ENCODE data around the gene MTA3.
"Not testable (repeated sequence)": the region's sequence is repeated elsewhere in the genome, so short reads cannot be mapped to it uniquely, and the experiment has no call there.

The MTA3 gene

GRCh38 chr2:42673989-42674579 lies 105.7 kb downstream of the MTA3 start:
- DNase-seq = no peak

DNA sequence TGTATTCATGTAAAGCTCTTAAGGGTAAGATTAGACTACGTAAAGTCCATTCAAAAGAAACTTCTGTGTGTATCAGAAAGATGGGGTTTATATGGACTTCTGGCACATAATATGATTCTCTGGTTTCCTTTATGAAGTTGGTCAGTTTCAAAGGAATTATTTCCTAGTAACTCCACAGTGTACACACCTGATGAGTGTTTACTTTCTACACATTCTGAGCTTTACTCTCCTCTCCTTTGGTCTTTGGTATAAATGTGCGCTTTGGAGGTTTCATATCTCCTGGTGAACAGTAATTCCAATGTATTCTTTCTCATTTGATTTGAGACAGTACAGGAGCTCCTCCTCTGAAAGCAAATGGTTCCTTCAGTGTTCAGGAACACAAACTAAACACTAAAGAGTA lies 107.4 kb downstream of the MTA3 start:
- no peak for DNase-seq

- no peak for DNase-seq
Observed at GRCh38 chr2:42685303-42685702, 116.9 kb downstream of the MTA3 start.

GRCh38 chr2:42693013-42693615 lies 124.7 kb downstream of the MTA3 start:
- no peak for DNase-seq

- no peak for DNase-seq
Observed at GRCh38 chr2:42693688-42694479, 125.5 kb downstream of the MTA3 start.

DNA sequence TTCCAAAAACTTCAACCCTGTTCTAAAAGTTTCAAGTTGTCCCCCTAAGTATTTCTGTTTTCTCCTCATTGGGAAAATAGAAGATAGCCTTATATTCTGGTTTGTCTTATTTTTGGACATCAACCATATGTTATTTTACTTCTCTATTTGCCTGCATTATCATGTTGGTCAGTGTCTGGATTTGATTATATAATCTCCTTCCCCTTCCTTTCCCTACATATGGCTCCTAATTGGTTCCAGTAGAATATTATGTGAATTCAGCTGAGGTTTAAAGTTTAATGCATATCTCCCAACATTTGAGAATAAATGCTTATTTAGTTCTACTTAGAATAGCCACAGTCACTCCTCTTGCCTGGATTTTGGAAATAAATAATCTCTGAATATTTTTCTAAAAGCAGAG lies 128.6 kb downstream of the MTA3 start:
- peak; percentile 12 for DNase-seq

GRCh38 chr2:42698940-42699339 lies 130.5 kb downstream of the MTA3 start:
- no peak for DNase-seq

GRCh38 chr2:42706836-42707235 lies 138.4 kb downstream of the MTA3 start:
- DNase-seq = no peak

GRCh38 chr2:42708179-42708578 lies 139.7 kb downstream of the MTA3 start:
- no peak for DNase-seq

- no peak for DNase-seq
Observed at GRCh38 chr2:42711896-42712295, 143.5 kb downstream of the MTA3 start.

DNA sequence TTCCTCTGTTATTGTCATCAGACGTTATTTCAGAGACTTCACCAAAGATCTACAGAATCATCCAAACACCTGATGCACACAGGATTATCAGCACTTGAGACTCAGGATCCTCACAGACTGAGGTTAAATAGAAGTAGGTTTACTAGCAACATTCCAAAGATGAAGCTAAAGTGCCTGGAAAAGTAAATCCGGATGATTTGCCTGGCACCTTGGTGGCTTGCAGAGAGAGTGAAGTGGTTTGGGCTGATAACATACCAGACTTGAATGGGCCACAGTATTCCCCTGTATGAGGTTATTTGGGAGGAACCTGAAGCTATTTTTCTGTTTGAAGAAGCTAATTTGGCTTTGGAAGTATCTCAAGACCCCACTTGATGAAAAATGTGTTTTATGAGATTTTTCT lies 144.5 kb downstream of the MTA3 start:
- DNase-seq = no peak

- no peak for DNase-seq
Observed at GRCh38 chr2:42713920-42714319, 145.5 kb downstream of the MTA3 start.

DNA sequence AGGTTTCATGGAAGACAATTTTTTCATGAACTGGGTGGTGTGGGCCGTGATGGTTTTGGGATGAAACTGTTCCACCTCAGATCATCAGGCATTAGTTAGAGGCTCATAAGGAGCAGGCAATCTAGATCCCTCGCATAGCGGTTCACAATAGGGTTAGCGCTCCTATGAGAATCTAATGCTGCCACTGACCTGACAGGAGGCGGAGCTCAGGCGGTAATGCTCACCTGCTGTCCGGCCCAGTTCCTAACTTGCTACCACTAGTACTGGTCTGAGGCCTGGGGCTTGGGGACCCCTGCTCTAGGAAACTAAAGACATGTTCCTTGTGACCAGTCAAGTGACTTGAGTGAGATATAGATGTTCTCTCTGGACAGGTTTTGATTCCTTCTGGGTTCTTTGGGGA lies 146.3 kb downstream of the MTA3 start:
- no peak for DNase-seq

- DNase-seq = no peak
Observed at GRCh38 chr2:42721898-42722297, 153.5 kb downstream of the MTA3 start.

DNA sequence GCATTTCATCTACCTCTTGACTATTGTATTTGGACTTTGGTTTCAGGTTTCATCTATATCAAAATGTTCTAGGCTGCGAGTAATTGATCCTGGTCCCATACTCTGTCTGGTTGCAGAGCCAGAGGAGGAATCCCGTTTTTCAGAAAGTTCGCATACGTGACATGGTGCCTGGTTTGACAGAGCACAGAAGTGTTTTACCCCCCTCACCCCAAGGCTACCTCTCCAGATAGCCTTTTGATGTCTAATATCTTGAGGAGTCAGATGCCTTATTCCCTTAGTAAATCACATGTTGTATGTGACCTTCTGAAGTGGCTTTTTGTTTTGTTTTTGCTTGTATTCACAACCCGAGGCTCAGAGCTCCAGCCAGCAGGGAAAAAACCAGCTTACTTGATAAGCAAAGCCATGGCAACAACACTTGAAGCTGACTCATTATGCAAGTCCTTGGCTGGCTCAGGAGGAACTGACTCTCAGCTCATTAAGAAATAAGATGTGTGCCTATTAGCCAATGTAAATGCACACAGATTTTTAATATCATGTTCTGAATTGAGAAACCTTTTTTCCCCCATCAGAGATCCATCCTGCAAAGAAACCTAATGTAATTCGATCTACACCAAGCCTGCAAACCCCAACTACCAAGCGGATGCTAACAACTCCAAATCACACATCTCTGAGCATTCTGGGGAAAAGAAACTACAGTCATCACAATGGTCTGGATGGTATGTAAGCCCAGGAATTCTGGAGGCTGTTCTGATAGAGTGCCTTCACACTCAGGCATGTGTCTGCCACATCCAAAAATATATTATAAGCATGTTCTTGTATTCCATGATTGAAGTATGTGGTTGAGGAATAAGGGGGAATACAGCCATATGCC lies 154.1 kb downstream of the MTA3 start:
- DNase-seq = no peak

GRCh38 chr2:42723465-42723864 lies 155.0 kb downstream of the MTA3 start:
- DNase-seq = no peak

DNA sequence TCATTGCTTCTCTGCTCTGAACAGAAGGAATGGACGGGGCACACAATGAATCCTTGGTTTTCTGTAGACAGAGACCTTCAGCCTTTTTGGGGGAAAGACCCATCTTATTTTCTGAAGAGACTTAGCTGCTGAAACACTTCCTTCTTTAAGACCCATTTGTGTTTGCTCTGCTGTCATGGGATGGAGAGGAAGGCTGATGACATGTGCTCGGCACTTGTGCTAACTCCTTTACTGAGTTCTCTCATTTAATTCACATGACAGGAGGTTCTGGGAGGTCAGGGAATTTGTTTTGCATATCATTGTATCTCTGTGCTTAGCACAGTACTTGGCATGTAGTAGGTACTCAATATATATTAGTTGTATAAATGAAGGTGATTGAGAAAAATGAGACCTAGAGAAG lies 156.5 kb downstream of the MTA3 start:
- no peak for DNase-seq

DNA sequence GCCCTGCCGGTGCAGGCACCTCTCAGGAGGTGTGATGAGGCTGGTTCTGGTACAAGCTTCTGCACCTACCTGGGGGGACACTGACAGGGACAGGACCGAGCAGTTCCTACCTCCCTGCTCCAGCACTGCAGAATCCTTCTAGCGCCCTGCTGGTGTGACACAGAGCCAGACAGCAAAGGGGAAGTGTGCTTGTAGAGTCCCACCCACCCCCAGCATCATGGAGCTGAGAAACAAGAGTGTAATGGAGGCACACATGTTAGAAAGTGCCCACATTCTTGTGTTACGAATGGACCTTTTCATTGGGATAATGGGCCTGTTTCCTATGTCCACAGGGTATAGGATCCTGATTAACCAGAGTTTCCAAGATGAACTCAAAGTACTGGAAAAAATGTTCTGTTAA lies 157.2 kb downstream of the MTA3 start:
- no peak for DNase-seq

DNA sequence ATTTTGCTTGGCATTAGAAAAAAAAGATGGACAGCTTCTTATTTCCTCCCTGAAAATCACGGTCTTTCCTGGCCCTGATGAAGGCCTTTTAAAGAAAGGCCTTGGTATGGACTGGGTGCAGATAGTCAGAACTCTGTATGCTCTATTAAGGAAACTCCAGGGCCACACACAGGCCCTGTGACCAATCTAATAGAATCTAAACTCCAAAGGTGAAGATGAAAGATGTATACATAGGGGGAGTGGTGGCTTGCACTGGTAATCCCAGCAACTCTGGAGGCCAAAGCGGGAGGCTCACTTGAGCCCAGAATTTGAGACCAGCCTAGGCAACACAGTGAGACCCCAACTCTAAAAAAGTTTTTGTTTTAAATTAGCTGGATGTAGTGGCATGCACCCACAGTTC lies 158.2 kb downstream of the MTA3 start:
- DNase-seq = no peak

DNA sequence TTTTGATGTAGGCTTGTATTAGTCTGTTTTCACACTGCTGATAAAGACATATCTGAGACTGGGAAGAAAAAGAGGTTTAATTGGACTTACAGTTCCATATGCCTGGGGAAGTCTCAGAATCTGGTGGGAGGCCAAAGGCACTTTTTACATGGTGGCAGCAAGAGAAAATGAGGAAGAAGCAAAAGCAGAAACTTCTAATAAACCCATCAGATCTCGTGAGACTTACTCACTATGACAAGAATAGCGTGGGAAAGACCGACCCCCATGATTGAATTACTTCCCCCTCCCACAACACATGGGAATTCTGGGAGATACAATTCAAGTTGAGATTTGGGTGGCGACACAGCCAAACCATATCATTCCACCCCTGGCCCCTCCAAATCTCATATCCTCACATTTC lies 162.9 kb downstream of the MTA3 start:
- DNase-seq = not testable (repeated sequence)

DNA sequence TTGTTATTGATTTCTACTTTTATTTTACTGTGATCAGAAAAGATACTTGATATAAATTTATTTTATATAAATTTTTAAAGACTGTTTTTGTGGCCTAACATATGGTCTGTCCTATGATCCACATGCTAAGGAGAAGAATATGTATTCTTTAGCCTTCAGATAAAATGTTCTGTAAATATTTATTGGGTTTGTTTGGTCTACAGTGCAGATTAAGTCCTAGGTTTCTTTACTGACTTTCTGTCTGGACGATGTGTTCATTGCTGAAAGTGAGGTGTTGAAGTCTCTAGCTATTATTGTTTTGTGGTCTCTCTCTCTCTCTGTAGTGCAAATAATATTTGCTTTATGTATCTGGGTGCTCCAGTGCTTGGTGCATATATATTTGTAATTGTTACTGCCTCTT lies 165.4 kb downstream of the MTA3 start:
- DNase-seq = no peak

GRCh38 chr2:42736598-42737322 lies 168.3 kb downstream of the MTA3 start:
- DNase-seq = no peak

DNA sequence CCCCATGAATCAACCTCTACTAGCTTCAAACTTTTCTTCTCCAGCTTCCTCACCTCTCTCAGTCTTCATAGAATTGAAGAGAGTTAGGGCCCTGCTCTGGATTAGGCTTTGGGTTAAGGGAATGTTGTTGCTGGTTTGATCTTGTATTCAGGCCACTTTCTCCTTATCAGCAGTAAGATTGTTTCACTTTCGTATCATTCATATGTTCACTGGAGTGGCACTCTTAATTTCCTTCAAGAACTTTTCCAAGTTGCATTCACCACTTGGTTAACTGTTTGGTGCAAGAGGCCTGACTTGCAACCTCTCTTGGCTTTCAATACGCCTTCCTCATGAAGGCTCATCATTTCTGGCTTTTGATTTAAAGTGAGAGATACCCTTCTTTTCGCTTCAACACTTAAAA lies 172.7 kb downstream of the MTA3 start:
- DNase-seq = no peak
